Stimulated activated CD8-positive, alpha-beta memory T cell treated with anti-CD3 and anti-CD28 coated beads, Interleukin-4, amount 100 ng/mL, for 48 hours (primary cell): ENCODE data around the gene PJVK.
"Not testable (repeated sequence)": the region's sequence is repeated elsewhere in the genome, so short reads cannot be mapped to it uniquely, and the experiment has no call there.

ENCODE experiments used
- DNase-seq: peaks from one replicate; pipeline ENCODE4 v3.0.0-alpha.2; 2020

The PJVK gene

GRCh38 chr2:178436662-178437061 is 14.5 kb upstream of the PJVK start:
- no peak for DNase-seq

DNA sequence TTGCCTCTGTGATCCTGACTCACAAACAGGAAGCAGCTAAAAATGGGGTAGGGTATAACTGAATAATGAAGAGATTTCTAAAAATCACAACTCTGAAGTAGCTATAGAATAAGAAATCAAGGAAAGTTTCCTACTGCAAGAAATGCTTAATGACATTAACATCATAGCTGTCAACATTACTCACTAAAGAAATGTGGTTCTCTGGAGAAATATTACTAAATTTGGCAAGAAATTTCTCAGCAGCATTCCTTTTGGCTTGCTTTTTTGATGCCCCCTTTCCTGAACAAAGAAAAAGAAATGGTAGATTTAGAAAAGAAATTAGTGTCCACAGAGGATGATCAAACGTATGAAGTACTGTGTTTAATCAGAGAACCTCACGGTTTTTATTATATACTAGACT is 9.8 kb upstream of the PJVK start:
- no peak for DNase-seq

- no peak for DNase-seq
Observed at GRCh38 chr2:178448968-178449661, 2.1 kb upstream of the PJVK start.

GRCh38 chr2:178449700-178450523 is 1.3 kb upstream of the PJVK start:
- no peak for DNase-seq

DNA sequence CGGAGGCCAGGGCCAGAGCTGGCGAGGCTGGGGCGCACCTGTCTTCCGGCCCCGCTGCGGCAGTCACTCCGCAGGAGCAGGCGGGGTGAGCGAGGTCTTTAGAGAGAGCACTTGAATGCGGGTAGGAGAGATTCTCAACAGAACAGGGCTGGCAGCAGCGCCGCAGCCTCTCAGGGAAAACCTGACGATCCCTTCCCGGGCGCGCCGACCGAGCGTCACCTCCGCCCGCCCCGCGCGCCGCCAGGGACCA is 729 bp upstream of the PJVK start:
- no peak for DNase-seq

DNA sequence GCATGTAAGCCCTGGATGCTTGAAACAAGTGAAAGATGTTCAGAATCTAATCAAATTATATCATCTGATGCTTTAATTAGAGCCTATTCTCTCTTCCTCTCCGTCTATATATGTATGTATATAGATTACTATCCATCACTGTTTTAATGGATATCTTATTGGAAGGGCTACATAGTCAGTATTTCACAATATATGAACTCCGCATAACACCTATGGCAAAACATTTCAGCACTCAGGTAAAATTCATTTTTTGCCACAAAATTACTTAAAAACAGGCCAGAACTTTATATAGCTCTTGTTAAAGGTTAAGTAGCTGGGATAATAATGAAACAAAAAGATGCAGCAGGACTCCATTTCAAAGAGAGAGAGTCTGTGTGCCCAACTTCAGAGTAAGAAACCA is 1.2 kb downstream of the PJVK start:
- no peak for DNase-seq

DNA sequence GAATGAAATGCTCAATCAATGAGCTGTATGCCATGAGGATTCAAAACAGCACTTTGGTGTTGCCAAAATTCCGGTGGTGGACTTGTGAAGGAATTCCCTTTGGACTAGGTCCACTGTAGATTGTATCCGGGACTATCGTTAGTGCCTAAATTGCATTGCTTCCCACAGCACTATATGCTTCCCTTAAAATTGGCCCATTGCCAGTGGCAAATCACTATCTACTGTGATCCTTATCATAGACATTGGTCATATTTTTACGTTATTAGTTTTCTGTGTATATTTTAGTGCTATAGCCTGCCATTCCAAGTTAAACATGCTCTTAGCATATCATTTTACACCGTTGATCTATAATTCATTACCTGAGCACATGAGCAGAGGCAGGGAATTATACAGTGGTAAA is 1.7 kb downstream of the PJVK start:
- no peak for DNase-seq

GRCh38 chr2:178455947-178456346 is 4.8 kb downstream of the PJVK start:
- no peak for DNase-seq

DNA sequence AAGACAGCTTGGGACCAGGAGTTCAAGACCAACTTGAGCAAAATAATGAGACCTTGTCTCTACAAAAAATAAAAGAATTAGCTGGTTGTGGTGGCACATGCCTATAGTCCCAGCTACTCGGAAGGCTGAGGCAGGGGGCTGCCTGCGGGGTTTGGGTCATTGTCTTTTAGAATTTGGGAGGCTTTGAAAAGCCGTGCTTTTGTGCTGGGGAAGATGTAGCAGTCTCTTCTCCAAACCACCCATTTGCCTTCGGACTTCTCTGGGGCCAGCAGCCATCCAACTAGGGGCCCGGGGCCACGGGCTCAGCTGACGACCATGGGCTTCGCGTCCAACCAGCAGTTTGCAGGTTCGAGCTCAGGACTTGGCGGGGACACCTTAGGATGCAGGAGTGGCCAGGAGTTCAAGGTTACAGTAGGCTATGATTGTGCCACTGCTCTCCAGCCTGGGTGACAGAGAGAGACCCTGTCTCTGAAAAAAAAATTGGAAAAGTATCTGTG is 6.3 kb downstream of the PJVK start:
- DNase-seq = no peak

- DNase-seq = no peak
Observed at GRCh38 chr2:178469219-178469849, 18.2 kb downstream of the PJVK start.

DNA sequence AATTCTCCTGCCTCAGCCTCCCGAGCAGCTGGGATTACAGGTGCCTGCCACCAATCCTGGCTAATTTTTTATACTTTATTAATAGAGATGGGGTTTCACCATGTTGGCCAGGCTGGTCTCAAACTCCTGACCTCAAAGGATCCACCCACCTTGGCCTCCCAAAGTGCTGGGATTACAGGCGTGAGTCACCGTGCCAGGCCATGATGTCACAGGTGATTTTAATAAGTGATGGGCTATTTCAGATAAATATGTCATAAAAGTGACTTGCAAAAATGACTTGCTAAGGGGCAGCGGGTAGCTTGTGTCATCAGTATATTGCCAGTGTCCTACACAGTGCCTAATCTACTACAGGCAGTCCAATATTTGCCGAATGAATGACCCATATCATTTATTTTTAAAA is 20.1 kb downstream of the PJVK start:
- DNase-seq = not testable (repeated sequence)

- DNase-seq = no peak
Observed at GRCh38 chr2:178473373-178473772, 22.2 kb downstream of the PJVK start.

DNA sequence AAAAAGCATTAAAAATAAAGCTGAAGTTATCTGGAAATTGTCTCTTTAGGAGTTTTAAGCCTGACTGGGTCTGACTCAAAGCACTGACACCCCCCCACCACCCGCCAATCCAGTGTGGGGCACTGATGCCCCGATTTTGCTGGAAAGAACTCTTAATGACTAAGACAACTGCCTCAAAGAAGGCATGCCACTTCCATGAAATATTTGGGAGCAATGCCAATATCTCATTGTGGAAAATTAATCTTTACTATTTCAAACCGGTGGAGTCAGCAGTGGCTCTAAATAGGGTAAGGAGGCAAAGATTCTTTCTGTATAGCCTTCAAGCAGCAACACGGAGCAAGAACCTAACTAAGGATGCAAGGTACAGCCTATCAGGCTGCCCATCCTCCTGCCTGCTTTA is 22.8 kb downstream of the PJVK start:
- no peak for DNase-seq

DNA sequence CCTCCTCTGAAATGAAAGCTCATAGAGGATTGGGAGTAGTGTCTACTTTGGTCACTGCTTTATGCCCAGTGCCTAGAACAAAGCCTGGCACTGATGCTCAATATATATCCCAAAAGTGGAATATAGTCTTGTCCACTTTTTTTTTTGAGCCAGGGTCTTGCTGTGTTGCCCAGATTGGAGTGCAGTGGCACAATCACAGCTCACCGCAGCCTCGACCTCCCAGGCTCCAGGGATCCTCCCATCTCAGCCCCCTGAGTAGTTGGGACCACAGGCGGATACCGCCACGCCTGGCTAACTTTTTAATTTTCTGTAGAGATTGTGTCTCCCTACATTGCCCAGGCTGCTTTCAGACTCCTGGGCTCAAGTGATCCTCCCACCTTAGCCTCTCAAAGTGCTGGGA is 23.4 kb downstream of the PJVK start:
- DNase-seq = no peak

GRCh38 chr2:178476477-178476876 is 25.3 kb downstream of the PJVK start:
- no peak for DNase-seq

DNA sequence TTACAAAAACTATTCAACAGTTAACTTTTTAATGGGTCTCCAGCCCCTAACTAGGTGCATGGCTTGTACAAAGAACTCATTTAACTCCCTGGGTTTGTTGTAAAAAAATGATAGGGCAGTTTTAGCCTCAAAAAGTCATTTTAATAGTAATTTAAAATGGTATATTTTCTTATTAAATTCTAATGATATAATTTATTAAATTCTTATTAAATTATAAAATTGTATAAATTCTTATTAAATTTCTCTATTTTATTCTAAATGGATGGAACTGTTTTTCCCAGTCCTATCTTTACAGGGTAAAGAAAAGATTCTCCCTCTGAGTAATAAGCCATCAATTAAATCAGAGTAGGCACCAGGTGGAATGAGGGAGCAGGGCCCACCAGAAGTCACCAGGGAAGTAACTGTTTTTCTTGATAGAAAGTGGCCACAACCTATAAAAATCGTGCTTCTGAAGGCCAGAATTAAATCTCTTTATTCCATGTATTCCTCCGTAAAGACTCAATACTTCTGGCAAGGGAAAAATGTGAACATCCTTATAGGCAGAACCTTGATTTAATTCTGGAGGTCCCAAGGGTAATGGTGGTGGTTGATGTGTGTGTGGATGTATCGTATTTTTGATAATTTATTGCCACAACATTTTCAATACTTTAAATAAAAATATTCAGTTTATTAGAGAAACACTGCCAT is 26.4 kb downstream of the PJVK start:
- DNase-seq = no peak

- peak; percentile 38 for DNase-seq
Observed at GRCh38 chr2:178478130-178478438, 26.9 kb downstream of the PJVK start.

GRCh38 chr2:178478439-178479274 is 27.5 kb downstream of the PJVK start, which contains the start of gene FKBP7:
Gene FKBP7, minus strand, starts transcription at chr2:178478600. Its CDS starts 101 bp downstream, at chr2:178478499.
- peak; percentile 85 for DNase-seq

GRCh38 chr2:178479275-178479616 is 28.1 kb downstream of the PJVK start:
- no peak for DNase-seq

DNA sequence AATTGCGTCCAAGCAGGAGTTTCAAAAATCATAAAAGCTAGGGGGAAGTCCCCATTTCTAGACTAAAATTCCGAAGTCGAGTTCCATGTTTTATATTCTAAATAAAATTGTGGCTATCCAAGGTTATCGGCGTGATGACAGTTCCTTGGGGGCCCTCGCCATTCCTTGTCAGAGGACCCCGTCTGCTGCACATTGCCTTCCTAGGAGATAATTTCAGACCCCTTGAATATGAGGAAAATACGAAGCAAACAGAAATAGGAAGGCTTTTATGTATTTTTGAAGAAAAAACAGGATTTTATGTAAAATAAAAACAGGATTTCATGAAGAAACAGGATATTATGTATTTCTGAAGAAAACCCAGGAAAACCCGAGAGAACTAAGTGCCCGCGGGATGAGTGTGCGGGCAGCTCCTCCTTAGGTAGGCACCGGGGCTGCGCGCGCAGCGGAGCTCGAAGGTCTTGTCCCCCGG is 28.6 kb downstream of the PJVK start:
- DNase-seq = no peak

DNA sequence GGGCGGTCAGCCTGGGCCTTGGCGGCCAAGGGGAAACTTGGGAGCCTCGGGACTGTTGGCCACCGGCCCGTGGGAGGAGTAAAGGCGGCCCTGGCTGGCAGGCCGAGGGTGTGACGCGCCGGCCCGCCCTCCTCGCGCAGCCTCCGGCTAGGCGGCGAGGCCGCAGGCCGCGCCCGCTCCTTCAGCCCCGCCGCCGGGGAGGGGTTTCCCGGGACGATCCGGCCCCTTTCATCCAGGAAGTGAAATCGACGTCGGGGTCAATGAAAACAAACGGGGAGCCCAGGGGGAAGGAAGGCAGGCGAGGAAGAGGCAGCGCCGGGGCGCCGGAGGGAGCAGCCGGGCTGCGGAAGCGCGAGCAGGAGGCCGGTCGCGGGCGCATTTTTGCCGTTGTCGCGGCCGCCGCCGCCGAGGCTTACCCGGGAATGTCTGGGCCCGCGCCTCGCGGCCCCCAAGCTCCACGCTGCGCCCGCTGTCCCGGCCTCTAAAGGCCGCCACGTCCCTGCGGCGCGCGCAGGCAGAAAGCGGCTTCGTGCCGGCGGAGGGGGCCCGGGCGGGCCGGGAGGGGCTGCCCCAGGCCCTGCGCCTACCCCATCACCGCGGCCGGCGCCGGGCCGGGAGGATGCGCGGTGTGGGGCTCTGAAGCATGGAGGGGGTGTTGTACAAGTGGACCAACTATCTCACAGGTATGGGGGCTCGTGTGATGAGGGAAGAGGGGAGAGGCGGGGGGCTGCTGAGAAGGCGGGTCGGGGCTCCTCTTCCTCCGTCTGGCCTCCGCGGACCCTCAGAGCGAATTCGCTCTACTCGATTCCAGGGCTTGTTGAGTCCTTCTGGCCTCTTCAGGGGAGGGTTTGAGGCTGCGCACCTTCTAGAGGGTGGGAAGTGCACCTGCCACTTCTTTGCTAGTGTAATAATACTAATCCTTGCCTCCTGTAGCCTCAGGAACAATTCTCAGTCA is 29.3 kb downstream of the PJVK start, which contains the start of gene PLEKHA3:
PLEKHA3 (plus strand) TSS at position 231 of the 955 bp plus-strand sequence; CDS start at position 644, 413 bp downstream.
- peak; percentile 86 for DNase-seq
